GM18517 (cell line): ENCODE measurements around the gene PAH.
"Not testable (repeated sequence)": the region's sequence is repeated elsewhere in the genome, so short reads cannot be mapped to it uniquely, and the experiment has no call there.

Experiments
- ATAC-seq: cut with Tn5 transposase; IDR thresholded peaks from one replicate; pipeline ENCODE4 v1.9.1; 2021; ENCODE audit warnings: mild to moderate bottlenecking, moderate library complexity; ENCODE audit not compliant: unreplicated experiment

The PAH gene

GRCh38 chr12:102833687-102834441 is 83.2 kb downstream of the PAH start:
- ATAC-seq = no peak

GRCh38 chr12:102832826-102833225 is 84.2 kb downstream of the PAH start:
- ATAC-seq = not testable (repeated sequence)

- ATAC-seq = no peak
Observed at GRCh38 chr12:102824218-102824835, 92.7 kb downstream of the PAH start.

- ATAC-seq = no peak
Observed at GRCh38 chr12:102821149-102821548, 95.9 kb downstream of the PAH start.

GRCh38 chr12:102816816-102817434 is 100.1 kb downstream of the PAH start:
- ATAC-seq = no peak

DNA sequence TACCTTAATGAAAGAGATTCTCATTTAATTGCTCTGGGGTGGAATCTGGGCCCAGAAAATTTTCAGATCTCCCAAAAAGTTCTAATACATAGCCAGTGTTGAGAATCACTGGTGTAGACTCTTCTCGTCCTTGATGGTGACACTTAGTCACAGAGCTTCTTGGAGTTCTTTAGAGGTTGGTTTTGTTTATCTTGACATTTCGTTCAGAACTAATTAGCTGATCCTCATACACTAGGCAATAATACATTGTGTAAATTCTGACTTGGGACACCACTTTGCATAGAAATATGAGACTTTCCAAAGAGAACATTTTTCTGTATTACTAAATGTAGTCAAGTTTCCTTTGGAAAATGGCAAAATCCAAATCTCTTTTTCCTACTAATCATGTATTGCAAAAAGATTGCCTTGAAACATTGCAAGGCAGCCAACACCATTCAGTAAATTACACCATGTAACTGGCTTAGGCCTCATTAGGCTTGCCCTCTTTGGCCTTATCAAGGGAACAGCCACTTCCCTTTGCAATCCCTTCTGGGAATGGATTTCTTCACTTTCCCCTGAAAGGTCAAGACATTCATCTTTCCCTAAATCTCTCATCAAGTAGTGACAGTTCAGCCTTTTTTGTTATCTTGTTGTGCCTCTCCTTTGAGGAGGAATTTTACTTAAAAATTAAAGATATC is 102.2 kb downstream of the PAH start:
- ATAC-seq = no peak

DNA sequence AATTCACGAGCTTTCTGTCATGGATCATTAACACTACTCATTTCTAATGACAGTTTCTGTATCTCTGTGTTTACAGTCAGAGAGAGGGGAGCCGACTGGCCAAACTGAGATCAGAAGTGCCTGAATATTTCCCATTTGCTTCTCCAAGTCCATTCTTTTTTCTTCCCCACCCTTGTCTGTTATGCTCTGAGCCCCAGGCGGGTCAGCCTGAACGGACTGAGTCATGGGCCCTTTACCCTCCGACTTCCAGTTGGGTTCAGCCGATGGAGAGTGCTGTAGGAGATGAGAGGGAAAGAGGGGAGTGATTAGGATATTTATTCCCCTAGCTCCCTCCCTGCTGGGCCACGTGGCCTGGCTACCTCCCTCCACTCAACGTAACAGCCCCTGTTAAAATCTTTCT is 104.7 kb downstream of the PAH start:
- no peak for ATAC-seq

GRCh38 chr12:102811110-102811737 is 105.8 kb downstream of the PAH start:
- ATAC-seq = no peak

- ATAC-seq = no peak
Observed at GRCh38 chr12:102808412-102808811, 108.6 kb downstream of the PAH start.

- no peak for ATAC-seq
Observed at GRCh38 chr12:102806592-102806991, 110.5 kb downstream of the PAH start.

- no peak for ATAC-seq
Observed at GRCh38 chr12:102806110-102806509, 110.9 kb downstream of the PAH start.

GRCh38 chr12:102800565-102800964 is 116.5 kb downstream of the PAH start:
- ATAC-seq = no peak

- ATAC-seq = no peak
Observed at GRCh38 chr12:102799229-102799628, 117.8 kb downstream of the PAH start.

DNA sequence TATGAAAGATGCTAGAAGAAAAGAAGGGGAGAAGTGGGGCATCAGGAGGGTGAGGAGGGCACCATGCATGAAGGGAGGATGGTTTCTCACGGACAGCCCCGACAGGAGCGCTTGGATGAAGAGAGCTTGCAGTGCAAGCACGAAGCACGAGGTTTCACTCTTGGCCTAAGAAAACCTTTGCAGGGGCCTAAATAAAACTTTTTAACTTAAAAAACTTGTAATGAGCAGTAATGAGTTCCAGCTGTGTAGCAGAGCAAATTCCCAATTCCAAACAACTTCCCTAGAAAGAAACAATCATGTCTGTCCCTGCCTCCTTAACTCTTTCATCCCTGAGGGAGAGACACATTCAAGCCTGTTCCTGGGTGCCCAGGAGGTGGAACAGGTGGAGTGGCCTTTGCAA is 119.5 kb downstream of the PAH start:
- no peak for ATAC-seq

DNA sequence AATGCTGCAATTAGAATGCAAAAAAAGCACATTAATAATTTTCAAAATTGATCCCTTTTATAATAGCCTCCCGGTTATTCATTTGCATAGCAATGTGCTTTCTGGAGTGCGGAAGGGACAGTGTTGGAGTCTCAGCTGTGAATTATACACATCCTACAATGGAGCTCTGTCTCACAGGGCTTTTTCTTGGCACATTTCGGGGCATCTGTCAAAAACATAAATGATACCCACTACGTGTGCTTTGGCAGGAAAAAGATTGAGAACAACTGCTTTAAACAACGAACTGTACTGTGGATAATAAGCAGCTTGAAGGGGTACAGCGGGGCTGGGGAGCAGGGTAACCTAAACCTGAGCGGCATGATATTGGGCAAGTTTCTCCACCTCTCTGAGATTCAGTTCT is 123.1 kb downstream of the PAH start:
- no peak for ATAC-seq
